ENCODE measurements around the gene TMEM8B.
A peak's percentile ranks its signal among the peaks of the same experiment; 100 is the strongest.

TMEM8B gene, protein sequence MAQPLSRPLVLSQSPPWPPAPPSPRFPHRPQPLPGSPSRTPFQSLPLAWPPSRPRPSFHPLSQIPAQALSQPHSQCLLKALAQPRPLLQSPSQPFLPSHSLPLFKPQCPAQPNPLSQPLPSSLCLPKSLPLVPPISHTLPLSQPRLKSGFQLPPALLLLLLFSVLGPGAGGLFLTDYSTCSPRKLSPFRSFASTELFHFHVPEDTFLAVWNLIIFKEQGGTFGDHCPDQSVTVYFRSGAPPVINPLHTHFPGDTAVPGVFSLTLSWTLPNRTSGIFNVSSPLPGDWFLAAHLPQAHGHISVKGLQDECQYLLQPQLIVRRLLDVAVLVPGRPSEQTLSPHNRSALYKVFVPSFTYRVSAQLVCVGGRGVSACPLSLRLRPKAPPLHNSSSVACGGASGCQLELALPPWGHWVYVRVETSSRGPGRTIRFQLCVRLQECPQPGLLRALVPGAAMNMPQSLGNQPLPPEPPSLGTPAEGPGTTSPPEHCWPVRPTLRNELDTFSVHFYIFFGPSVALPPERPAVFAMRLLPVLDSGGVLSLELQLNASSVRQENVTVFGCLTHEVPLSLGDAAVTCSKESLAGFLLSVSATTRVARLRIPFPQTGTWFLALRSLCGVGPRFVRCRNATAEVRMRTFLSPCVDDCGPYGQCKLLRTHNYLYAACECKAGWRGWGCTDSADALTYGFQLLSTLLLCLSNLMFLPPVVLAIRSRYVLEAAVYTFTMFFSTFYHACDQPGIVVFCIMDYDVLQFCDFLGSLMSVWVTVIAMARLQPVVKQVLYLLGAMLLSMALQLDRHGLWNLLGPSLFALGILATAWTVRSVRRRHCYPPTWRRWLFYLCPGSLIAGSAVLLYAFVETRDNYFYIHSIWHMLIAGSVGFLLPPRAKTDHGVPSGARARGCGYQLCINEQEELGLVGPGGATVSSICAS

DNA sequence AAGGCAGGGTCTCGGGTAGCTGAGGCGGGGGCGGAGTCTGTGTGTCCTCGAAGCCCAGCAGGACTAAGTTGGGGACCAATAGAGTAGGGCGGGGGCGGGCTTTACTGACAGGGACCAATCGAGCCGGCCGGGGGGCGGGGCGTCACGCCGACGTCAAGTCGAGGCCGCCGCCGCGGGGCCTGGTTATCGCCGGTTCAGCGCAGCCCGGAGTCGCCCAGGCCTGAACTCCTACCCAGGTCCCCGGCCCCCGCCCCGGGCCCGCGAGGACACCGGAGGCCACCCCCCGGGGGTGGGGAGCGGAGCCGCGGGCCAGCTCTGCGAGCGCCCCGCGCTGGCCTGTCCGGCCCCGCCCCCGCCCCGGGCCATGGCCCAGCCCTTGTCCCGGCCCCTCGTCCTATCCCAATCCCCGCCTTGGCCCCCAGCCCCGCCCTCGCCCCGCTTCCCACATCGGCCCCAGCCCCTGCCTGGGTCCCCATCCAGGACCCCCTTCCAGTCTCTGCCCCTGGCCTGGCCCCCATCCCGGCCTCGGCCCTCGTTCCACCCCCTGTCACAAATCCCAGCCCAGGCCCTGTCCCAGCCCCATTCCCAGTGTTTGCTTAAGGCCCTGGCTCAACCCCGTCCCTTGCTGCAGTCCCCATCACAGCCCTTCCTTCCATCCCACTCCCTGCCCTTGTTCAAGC is at the start of gene TMEM8B:
Gene TMEM8B, plus strand, starts transcription at position 145 of the 680 bp plus-strand sequence. Its CDS starts 220 bp downstream, at position 365.
- DNase-seq, result peak; percentile 71

DNA sequence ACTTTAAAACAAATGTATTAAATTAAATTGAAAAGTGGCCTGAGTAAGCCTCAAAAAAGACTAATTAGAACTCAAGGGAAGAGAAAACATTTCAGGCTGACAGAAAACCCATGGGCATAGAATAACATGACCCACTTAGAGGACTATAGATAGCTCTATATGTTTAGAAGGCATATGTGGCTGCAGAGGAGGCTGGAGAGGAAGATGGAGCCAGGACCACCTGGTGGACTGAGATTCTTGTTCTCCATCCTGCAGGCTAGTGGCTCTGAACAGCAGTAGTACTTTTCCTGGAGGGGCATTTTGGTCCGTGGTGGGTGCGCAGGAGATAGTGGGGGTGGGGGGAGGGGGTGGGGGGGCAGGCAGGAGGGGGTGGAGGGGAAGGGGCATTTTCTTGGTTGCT is 48.0 kb upstream of the TMEM8B start:
- DNase-seq, result no peak

DNA sequence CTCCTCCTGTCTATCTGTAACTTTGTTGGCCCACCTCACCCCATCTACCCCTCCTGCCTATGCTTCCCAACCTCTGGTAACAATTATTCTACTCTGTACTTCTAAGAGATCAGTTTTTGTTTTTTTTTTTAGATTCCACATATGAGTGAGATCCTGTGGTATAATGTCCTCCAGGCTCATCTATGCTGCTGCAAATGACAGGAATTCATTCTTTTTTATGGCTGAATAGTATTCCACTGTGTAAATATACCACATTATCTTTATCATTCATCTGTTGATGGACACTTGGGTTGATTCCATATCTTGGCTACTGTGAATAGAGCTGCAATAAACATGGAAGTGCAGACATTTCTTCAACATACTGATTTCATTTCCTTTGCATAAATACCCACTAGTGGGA is 45.6 kb upstream of the TMEM8B start:
- DNase-seq, result no peak

DNA sequence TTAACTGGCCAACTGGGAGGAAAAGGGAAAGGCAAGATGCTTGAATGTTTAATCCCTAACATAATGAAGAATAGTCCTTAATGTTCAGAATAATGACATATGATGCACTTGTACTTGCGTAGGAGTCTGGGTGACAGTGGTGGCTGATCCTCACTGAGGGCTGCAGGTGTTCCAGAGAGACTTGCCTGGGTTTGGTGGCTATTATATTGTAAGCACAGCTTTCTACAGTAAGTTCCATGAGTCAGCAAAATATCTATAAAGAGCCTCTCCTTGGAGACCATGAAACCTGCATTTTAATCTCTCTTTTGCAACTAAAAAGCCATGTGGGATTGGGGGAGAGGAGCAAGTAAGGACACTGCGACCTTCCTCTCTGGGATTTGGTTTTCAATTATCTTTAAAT is 39.5 kb upstream of the TMEM8B start:
- DNase-seq, result no peak

DNA sequence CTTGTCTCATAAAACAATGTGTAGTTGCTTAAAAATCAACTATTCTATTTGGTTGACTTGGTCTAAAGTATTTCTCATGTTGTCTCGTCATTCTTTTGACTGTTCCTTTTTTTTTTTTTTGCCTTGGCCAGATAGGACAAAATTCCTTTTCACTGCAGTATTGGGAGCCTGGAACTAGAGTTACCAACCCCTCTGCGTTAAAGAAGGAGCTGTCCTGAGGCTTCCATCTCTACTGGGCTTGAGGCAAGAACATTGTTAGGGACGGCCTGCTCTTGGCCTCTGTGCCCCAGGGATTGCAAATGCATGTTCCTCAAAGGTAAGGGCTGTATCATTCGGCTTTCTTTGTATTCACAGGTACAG is 39.0 kb upstream of the TMEM8B start:
- DNase-seq, result no peak

DNA sequence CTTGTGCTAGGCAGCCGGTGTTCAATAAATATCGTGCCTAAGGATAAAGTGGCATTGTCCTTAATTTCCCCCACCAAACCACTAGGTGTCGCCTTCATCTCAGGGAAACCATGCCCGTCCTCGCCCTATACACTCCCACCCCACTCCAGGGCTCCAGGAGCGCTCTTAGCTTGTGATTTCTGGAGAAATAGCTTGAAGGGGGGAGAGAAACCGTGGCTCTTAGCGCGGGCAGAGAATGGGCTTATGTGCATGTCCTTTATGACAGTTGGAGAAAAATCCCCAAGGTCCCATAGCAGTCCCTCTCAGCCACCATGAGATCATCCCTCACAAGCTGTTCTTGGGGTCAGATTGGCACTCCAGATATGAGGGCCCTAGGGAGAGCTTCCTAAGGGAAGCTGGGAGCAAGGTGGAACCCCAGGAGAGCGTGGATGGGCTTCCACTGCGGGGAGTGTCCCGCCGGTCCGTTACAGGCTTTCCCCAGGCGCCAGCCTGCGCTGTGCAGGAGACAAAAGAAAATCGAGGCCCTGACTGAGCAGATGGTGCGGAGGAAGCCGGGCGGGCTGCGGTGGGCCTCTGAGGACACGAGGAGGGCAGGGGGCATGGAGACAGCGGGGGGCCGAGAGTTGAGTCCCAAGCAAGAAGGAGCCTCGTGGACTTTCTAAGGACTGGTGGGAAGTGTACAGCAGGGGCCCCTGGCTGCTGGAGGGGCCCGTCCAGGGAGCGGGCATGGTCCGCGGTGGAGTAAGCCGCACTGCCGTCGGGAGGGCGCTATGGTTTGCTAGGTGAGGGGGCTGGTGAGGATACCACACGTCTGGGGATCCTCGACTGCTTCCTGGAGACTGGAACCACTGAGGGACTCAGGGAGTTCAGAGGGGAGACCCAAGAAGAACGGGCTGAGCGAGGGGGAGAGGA is 38.4 kb upstream of the TMEM8B start:
- no peak for DNase-seq

DNA sequence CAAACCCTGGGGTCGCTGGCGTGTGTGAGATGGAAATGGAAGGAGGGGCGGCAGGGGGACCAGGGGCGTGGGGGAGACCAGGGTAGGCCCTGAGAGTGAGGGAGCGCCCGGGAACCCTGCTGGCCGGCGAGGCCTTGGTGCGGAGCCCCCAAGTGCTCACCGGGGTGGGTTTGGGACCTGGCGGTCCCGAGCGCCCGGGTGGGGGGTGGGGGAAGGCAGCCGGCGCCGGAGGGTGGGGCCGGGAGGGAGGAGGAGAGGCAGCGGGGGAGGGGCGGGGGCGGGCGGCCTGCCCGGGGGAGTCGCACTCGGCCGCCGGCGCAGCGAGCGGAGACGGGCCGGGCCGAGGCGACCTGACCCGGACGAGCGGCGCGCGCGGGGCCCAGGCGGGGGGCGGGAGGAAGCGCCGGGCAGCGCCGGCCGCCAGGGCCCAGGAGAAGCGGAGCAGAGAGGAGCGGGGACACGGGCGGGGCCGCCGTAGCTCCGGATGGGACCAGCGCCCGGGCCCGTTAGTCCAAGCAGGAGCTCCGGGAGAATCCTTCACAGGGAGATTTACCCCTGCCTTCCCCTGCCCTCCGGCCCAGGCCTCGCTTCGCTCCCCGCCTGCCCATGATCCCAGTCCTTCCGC is 37.6 kb upstream of the TMEM8B start, which contains the start of gene NPR2:
Gene NPR2, plus strand, starts transcription at position 295 of the 625 bp plus-strand sequence. CDS start 818 bp downstream, outside the sequence.
- DNase-seq, result no peak

DNA sequence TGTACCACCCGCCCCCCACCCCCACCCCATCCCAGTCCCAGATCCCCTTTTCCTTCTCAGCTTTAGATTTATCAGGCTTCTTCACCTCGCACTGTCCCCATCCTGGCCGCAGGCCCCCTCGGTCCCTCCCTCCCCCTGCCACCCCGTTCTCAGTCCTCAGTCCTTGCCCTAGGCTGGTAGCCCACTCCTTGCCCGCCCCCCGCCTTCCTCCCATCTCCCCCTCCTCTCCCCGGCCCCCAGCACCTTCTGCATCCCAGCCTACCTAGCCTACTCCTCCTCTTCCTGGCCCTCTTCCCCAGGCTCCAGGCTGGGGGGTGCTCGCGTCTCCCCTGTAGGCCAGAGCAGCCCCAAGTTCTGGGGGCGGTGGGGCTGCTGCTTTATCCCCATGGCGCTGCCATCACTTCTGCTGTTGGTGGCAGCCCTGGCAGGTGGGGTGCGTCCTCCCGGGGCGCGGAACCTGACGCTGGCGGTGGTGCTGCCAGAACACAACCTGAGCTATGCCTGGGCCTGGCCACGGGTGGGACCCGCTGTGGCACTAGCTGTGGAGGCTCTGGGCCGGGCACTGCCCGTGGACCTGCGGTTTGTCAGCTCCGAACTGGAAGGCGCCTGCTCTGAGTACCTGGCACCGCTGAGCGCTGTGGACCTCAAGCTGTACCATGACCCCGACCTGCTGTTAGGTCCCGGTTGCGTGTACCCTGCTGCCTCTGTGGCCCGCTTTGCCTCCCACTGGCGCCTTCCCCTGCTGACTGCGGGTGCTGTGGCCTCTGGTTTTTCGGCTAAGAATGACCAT is 36.8 kb upstream of the TMEM8B start:
- no peak for DNase-seq

DNA sequence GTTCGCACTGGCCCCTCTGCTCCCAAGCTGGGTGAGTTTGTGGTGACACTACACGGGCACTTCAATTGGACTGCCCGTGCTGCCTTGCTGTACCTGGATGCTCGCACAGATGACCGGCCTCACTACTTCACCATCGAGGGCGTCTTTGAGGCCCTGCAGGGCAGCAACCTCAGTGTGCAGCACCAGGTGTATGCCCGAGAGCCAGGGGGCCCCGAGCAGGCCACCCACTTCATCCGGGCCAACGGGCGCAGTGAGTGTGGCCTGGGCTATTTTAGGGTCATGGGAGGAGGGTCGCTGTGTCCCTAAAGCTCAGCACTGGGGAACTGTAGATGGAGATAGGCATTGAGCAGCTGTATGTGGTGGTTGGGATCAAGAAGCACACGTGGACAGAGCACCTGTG is 36.2 kb upstream of the TMEM8B start:
- no peak for DNase-seq

DNA sequence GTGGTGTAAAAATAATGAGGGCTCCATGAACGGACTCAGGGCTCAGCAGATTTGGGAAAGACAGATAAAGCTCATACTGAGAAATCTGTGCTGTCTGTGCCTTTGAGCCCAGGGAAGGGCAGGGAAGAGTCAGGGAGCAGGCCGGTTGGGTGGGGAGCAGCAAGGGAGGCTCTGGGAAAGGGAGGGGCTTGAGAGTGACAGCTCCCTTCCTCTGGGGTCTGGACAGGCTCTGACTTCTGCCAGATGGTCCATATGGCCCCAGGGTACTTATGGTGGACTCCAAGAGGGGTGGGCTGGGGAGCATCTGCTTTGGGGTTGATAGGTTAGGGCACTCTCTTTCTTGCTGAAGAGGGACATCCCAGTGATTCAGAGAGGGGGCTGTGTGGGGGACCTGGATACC is 35.6 kb upstream of the TMEM8B start:
- DNase-seq, result no peak

DNA sequence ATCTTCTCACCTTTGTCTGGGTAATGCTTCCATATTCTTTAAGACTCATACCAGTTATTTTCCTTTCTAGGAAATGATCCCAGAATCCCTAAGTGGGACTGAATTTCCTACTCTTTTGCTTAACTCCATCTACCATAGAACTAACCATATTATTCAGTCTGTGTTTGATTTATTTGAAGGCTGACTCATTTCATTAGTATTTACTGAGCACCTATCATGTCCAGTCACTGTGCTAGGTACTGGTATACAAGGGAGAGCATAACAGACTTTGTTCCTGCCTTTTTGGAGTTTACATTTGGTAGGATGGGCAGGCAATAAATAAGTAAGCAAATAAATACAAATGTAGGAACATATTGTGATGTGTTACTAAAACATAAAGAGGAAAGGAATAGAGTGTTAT is 33.3 kb upstream of the TMEM8B start:
- no peak for DNase-seq

DNA sequence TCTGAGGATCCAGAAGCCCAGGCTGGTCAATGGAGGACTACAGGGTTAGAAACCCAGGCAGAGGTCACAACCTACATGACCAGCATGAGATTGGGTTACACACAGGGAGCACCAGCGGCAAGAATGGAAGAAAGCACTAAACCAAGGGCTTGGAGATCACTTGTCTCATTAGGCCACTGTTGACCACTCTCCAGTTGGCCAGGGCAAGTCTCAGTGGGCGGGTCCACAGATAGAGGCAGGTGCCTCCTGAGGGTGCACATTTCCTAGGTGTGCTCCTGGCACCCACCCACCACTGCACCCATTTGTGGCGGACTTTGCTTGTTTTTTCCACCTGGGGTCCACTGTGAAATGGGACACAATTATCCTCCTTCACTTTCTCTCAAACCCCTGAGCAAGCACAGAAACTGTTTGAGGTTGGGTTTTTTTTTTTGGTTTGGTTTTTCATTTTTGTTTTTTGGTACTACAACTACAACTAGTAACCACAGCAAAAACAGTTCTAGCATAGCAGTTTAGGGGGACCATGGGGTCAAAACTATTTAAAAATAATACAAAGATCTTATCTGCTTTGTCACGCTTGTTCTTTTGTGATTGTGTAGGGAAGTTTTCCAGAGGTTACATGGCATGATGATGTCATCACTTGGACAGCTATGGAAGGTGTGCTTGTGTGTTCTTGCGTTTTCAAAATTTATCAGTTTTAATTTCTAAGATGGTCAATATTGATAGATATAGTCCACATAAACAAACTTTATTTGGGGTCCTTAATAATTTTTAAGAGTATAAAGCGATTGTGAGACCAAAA is 31.5 kb upstream of the TMEM8B start:
- no peak for DNase-seq

DNA sequence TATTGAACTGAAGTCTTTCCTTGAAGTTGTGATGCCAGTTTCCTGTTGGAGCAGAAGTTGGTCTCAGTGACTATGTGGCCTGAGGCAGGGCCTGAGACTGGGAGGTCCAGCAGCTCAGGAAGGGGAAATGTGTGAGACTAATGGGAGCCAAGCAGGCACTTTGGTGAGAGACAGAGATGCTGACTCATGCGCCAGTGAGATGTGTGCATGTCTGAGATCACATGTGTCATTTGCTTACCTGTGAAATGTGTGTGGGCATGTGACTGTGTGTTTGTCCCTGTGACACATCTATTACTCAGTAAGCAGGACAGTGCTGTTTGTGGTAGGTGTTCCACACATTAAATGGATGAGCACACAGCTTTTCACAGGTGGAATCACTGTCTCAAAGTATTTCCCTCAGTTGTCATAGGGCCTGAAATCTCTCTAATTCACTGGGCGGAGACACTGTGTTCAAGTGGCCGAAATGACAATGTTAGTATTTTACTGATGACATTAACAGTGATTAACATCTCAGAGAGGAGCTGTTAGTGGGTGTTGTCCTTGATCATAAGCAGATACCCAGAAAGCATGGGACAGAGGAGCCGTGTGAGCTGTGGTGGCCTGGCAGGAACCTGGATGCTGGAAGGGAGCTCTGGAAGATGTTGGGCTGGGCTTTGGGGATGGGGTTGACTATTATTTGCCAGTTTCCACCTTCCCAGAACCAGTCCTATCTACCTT is 30.2 kb upstream of the TMEM8B start:
- no peak for DNase-seq

DNA sequence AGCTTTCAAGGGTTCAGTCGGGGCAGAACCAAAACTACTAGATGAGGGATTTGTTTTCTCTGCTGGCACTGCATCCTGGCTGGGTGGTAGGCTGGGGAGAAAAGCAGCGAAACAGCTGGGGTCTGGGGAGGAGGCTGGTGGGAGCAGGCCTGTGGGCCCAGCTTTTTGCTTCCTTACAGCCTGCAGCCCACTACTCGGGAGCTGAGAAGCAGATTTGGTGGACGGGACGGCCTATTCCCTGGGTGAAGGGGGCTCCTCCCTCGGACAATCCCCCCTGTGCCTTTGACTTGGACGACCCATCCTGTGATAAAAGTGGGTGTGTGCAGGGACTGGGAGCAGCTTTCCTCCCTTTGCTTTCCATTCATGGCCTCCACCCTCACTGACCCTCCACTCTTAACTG is 28.5 kb upstream of the TMEM8B start:
- no peak for DNase-seq

DNA sequence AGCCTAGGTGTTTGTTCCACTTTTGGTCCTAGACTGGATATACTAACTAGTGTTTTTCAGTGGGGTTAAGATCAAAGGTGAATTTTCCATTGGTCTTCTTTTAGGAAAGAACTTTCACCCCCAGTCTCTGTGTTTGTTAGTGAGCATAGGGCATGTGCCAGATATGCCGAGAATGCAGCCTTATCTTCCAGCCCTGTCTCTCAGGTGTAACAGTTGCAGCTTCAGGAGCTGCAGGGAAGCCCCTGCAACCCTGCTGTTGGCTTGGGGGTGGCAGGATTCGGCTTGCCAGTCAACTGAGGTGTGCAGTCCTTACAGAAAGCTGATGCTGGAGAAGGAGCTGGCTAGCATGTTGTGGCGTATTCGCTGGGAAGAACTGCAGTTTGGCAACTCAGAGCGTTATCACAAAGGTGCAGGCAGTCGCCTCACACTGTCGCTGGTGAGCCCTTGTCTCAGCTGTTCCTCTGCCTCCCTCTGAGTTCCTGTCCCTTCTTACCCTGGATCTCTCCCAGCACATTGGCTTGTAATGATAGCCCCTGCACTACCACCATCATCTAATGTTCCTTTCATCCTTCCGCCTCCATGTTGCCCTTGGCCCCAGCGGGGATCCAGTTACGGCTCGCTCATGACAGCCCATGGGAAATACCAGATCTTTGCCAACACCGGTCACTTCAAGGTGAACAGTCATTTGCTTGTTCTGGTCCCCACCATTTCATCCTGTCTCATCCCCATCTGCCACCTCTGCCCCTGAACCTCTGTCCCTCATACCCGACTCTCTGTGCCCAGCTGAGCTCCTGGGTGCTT is 27.5 kb upstream of the TMEM8B start:
- DNase-seq, result no peak

DNA sequence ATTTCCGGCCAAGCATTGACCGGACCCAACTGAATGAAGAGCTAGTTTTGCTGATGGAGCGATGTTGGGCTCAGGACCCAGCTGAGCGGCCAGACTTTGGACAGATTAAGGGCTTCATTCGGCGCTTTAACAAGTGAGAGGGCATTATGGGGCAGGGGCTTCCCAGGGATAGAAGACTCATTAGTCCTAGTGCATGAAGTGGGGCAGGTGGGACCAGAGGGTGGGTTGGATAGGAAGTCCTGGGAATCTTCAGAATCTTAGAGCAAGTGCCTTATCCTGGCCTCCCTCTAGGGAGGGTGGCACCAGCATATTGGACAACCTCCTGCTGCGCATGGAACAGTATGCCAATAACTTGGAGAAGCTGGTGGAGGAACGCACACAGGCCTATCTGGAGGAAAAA is 22.9 kb upstream of the TMEM8B start:
- no peak for DNase-seq

DNA sequence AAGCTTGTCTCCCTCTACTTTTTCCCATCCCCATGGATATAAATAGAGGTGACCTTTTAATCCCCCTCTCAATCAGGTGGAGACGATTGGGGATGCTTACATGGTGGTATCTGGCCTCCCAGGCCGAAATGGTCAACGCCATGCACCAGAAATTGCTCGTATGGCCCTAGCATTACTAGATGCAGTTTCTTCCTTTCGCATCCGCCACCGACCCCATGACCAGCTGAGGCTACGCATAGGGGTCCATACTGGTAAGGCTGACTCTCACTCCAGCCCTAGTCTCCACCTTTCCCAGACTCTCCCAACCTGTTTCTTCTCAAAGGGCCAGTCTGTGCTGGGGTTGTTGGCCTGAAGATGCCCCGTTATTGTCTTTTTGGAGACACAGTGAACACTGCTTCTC is 20.6 kb upstream of the TMEM8B start:
- no peak for DNase-seq

DNA sequence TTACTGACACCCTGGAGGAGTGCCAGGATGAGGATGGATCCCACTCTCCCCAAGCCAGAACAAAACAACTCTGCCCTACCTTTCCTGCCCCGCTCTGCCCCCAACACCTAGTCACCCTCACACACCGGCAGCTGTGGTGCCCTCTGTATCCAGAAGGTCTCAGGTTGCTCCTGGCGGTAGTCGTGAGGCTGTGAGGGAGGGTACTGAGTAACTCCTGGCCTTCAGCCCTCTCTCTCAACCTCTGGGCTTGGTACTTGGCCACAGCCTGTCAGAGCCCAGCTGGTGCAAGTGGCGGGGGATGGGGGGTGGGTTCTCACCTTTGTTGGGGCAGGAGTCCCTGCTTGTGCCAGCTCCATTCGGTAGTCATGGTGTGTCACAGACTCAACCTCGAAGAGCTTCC is 18.9 kb upstream of the TMEM8B start:
- no peak for DNase-seq

All from KG1 (cell line).